NCI-H226 (cell line): ENCODE results near the gene DLD.
"Not testable (repeated sequence)": the region's sequence is repeated elsewhere in the genome, so short reads cannot be mapped to it uniquely, and the experiment has no call there.

Experiments used
- DNase-seq: peaks from one replicate; pipeline ENCODE4 v3.0.0-alpha.2; 2015

Gene DLD, protein sequence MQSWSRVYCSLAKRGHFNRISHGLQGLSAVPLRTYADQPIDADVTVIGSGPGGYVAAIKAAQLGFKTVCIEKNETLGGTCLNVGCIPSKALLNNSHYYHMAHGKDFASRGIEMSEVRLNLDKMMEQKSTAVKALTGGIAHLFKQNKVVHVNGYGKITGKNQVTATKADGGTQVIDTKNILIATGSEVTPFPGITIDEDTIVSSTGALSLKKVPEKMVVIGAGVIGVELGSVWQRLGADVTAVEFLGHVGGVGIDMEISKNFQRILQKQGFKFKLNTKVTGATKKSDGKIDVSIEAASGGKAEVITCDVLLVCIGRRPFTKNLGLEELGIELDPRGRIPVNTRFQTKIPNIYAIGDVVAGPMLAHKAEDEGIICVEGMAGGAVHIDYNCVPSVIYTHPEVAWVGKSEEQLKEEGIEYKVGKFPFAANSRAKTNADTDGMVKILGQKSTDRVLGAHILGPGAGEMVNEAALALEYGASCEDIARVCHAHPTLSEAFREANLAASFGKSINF

GRCh38 chr7:107890962-107891635 lies at the start of gene DLD:
DLD (plus strand) TSS chr7:107891183; CDS start chr7:107891251, 68 bp downstream.
- peak; percentile 92 for DNase-seq

GRCh38 chr7:107842213-107842612 lies 48.8 kb upstream of the DLD start:
- no peak for DNase-seq

- no peak for DNase-seq
Measured at GRCh38 chr7:107843184-107843583, 47.8 kb upstream of the DLD start.

DNA sequence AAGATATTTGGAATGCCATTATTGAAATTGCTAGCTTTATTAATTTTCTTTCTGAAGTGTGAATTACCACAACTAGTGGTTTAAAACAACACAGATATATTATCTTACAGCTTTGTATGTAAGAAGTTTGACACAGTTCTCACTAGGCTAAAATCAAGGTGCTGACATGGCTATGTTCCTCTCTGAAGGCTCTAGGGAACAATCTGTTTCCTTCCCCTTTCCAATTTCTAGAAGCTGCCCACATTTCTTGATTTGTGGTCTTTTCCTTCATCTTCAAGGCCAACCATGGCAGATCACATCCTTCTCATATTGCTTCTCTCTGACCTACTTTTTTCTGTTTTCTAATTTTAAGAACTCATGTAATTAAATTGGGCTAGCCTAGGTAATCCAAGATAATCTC lies 44.7 kb upstream of the DLD start:
- DNase-seq = no peak

DNA sequence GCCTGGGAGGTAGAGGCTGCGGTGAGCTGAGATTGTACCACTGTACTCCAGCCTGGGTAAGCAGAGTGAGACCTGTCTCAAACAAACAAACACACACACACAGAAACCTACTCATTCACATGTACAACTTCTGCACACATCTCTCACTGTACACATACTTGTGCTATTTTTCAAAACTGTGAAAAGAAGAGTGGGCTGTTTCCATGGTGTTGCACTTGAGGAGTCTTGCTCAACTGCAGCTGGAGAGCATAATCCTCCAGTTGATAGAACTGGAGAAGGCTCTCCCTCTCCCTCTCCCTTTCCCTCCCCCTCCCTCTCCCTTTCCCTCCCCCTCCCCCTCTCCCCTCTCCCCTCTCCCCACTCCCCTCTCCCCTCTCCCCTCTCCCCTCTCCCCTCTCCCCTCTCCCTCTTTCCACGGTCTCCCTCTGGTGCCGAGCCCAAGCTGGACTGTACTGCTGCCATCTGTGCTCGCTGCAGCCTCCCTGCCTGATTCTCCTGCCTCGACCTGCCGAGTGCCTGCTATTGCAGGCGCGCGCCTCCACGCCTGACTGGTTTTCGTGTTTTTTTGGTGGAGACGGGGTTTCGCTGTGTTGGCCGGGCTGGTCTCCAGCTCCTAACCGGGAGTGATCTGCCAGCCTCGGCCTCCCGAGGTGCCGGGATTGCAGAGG lies 43.7 kb upstream of the DLD start:
- no peak for DNase-seq

DNA sequence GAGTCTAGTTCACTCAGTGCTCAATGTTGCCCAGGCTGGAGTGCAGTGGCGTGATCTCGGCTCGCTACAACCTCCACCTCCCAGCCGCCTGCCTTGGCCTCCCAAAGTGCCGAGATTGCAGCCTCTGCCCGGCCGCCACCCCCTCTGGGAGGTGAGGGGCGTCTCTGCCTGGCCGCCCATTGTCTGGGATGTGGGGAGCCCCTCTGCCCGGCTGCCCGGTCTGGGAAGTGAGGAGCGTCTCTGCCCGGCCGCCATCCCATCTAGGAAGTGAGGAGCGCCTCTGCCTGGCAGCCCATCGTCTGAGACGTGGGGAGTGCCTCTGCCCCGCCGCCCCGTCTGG lies 43.2 kb upstream of the DLD start:
- DNase-seq = not testable (repeated sequence)

GRCh38 chr7:107848211-107848610 lies 42.8 kb upstream of the DLD start:
- not testable (repeated sequence) for DNase-seq

DNA sequence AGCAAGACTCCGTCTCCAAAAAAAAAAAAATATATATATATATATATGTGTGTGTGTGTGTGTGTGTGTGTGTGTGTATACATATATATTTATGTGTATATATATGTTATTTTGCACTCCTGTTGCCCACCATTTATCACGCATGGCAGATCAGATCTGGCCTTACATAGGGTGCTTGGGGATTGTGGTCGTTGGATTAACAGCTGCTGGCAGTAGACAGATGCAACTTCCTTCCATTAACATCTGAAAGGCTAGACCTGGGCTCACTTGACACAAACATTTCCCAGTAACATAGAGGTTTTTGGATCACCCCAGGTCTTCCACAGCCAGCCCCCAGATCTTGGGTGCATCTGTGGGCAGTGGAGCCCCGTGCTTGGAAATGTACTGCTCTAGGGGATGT lies 40.8 kb upstream of the DLD start:
- DNase-seq = no peak

GRCh38 chr7:107850643-107851042 lies 40.3 kb upstream of the DLD start:
- peak; percentile 46 for DNase-seq

GRCh38 chr7:107854454-107854853 lies 36.5 kb upstream of the DLD start:
- DNase-seq = no peak

- no peak for DNase-seq
Measured at GRCh38 chr7:107854989-107855388, 36.0 kb upstream of the DLD start.

GRCh38 chr7:107856806-107857540 lies 34.0 kb upstream of the DLD start:
- no peak for DNase-seq

GRCh38 chr7:107857541-107857912 lies 33.5 kb upstream of the DLD start:
- DNase-seq = no peak

DNA sequence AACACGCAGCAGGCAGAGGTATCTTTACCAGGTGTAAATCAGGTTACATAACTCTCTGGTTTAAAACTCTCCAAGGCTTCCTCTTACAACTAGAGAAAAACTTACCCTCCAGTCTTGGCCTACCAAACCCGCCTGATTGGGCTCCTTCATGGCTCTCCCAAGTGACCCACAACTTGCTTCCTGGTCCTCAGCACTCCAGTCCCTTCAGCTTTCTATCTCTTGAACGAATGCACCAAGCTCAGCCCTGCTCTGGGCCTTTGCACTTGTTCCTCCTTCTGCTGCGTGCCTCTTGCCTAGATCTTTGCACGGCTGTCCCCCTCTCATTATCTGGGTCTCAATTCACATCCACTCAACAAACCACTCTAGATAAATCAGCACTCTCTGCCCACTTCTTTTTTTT lies 32.7 kb upstream of the DLD start:
- DNase-seq = no peak

GRCh38 chr7:107860279-107860961 lies 30.6 kb upstream of the DLD start:
- no peak for DNase-seq

- DNase-seq = peak; percentile 96
Measured at GRCh38 chr7:107860981-107861652, 29.9 kb upstream of the DLD start.

GRCh38 chr7:107865956-107866775 lies 24.8 kb upstream of the DLD start:
- no peak for DNase-seq

DNA sequence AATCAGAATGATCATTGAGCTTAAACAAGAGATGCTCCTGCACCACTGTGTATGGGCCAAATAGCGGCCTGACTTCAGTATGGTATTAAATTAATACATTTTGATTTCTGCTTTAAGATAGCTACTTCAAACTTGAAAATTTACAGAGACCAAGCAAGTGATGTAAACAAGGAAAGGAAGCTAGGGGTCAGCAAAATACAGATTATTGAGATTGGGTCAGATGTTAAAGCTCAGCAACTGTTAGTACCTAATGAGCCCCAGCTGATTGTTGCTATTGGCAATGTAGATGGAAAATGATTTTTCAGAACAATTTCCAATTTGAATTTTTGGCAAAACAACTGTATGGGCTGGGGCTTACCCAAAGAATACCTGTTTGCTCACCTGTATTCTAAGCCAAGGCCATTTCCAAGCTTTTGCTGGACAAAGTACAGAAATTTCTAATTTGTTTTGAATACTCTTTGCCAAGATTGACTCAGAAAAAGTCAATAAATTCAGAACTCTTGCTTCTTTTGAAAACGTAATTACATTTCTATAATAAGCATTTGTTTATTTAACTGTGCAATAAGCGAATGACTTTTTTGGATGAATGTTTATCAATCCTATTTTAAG lies 23.0 kb upstream of the DLD start:
- no peak for DNase-seq

GRCh38 chr7:107870427-107871000 lies 20.5 kb upstream of the DLD start:
- DNase-seq = no peak

- no peak for DNase-seq
Measured at GRCh38 chr7:107874111-107874510, 16.9 kb upstream of the DLD start.
